ENCODE results near the gene GUCA2A.

The GUCA2A gene

GRCh38 chr1:42136466-42136865 is 28.1 kb downstream of the GUCA2A start:
- H3K4me1 ChIP-seq (ENCODE audit: control insufficient read depth, insufficient read depth, low read length) = no peaks in the 10 kb centered on the region
- no peaks in the 10 kb centered on the region for H3K36me3 ChIP-seq (ENCODE audit: control insufficient read depth in 2 of 2, insufficient read depth in 1 of 2, low read length in 2 of 2)
- H3K4me3 ChIP-seq (ENCODE audit: low read depth, low read length) = no peak overlapping the region
- CTCF ChIA-PET = no interaction called here
- POLR2A ChIA-PET = no interaction called here
- no peaks in the 10 kb centered on the region for H3K9me3 ChIP-seq (ENCODE audit: control insufficient read depth, insufficient read depth, low read depth, low read length)
- H3K27ac ChIP-seq (ENCODE audit: extremely low read depth, low read depth, low read length) = no peak overlapping the region
- TF ChIP-seq ZNF664 (tag by site-specific recombination; IDR thresholded peaks at IDR 0.05) = no peak
- no peak for TF ChIP-seq GLIS1 (tag by site-specific recombination; IDR thresholded peaks at IDR 0.05)
- no peak for TF ChIP-seq ZNF239 (tag by site-specific recombination; IDR thresholded peaks at IDR 0.05)
- no peak for TF ChIP-seq ZNF391 (tag by site-specific recombination; IDR thresholded peaks at IDR 0.05; ENCODE audit: borderline replicate concordance, low read depth)
- no peak for TF ChIP-seq PBX3 (CRISPR knock-in tag; IDR thresholded peaks at IDR 0.05)
- no peak for TF ChIP-seq ZNF223 (tag by site-specific recombination; IDR thresholded peaks at IDR 0.05)
- TF ChIP-seq ELK4 (IDR thresholded peaks at IDR 0.05; ENCODE audit: borderline replicate concordance, low read depth, low read length) = no peak
- no peak for TF ChIP-seq ZNF362 (tag by site-specific recombination; IDR thresholded peaks at IDR 0.05)
- TF ChIP-seq ZNF341 (tag by site-specific recombination; IDR thresholded peaks at IDR 0.05; ENCODE audit: low read depth) = no peak
- TF ChIP-seq ZSCAN5A (tag by site-specific recombination; IDR thresholded peaks at IDR 0.05) = no peak
- TF ChIP-seq KLF10 (tag by site-specific recombination; IDR thresholded peaks at IDR 0.05) = no peak
- TF ChIP-seq ZNF221 (tag by site-specific recombination; IDR thresholded peaks at IDR 0.05; ENCODE audit: borderline replicate concordance) = no peak
- TF ChIP-seq SP2 (tag by site-specific recombination; IDR thresholded peaks at IDR 0.05) = no peak
- no peak for TF ChIP-seq ZNF155 (tag by site-specific recombination; IDR thresholded peaks at IDR 0.05)
- no peak for TF ChIP-seq TCF7L2 (IDR thresholded peaks at IDR 0.05; ENCODE audit: borderline replicate concordance, low read depth, low read length)
- TF ChIP-seq SALL2 (tag by site-specific recombination; IDR thresholded peaks at IDR 0.05; ENCODE audit: borderline replicate concordance) = no peak
- TF ChIP-seq AEBP2 (tag by site-specific recombination; IDR thresholded peaks at IDR 0.05; ENCODE audit: borderline replicate concordance) = no peak

- POLR2A ChIA-PET = no interaction called here
Observed at GRCh38 chr1:42135426-42135825, 29.1 kb downstream of the GUCA2A start.

More at GRCh38 chr1:42135426-42135825, 29.1 kb downstream of the GUCA2A start:
- no peaks in the 10 kb centered on the region for H3K9me3 ChIP-seq (ENCODE audit: control insufficient read depth, insufficient read depth, low read depth, low read length)
- H3K27ac ChIP-seq (ENCODE audit: extremely low read depth, low read depth, low read length) = no peak overlapping the region
- H3K36me3 ChIP-seq (ENCODE audit: control insufficient read depth in 2 of 2, insufficient read depth in 1 of 2, low read length in 2 of 2) = no peaks in the 10 kb centered on the region
- CTCF ChIA-PET = interaction anchor here (0.6 to 0.8 kb wide), 3 partner anchors 38 to 851 kb away, joined by 3 to 7 read pairs (median 3); no protein-coding TSS in a partner anchor
- TF ChIP-seq ZIC2 (tag by site-specific recombination; IDR thresholded peaks at IDR 0.05) = peak; percentile 23; the same call in 1 of the 2 replicates
- TF ChIP-seq YY1 (tag by site-specific recombination; IDR thresholded peaks at IDR 0.05) = no peak
- H3K4me1 ChIP-seq (ENCODE audit: control insufficient read depth, insufficient read depth, low read length) = no peaks in the 10 kb centered on the region
- H3K4me3 ChIP-seq (ENCODE audit: low read depth, low read length) = no peak overlapping the region

All from HEK293 (cell line).